GM21390 (cell line): ENCODE data around the gene DNAH11.
"Not testable (repeated sequence)": the region's sequence is repeated elsewhere in the genome, so short reads cannot be mapped to it uniquely, and the experiment has no call there.

Experiments used
- ATAC-seq: cut with Tn5 transposase; IDR thresholded peaks from one replicate; pipeline ENCODE4 v1.9.1; 2021; ENCODE audit not compliant: unreplicated experiment

The DNAH11 gene

GRCh38 chr7:21542891-21543527 lies at the start of gene DNAH11:
Gene DNAH11, plus strand, starts transcription at chr7:21543039. Its CDS starts 207 bp downstream, at chr7:21543246.
- ATAC-seq = peak; percentile 86

- ATAC-seq = no peak
Measured at GRCh38 chr7:21495731-21496130, 47.1 kb upstream of the DNAH11 start.

- no peak for ATAC-seq
Measured at GRCh38 chr7:21497072-21497471, 45.8 kb upstream of the DNAH11 start.

- ATAC-seq = no peak
Measured at GRCh38 chr7:21500117-21500832, 42.6 kb upstream of the DNAH11 start.

- ATAC-seq = no peak
Measured at GRCh38 chr7:21504021-21504420, 38.8 kb upstream of the DNAH11 start.

GRCh38 chr7:21507627-21508343 lies 35.1 kb upstream of the DNAH11 start:
- ATAC-seq = no peak

GRCh38 chr7:21508538-21508937 lies 34.3 kb upstream of the DNAH11 start:
- ATAC-seq = no peak

GRCh38 chr7:21514062-21514461 lies 28.8 kb upstream of the DNAH11 start:
- ATAC-seq = no peak

- ATAC-seq = no peak
Measured at GRCh38 chr7:21524680-21525079, 18.2 kb upstream of the DNAH11 start.

- no peak for ATAC-seq
Measured at GRCh38 chr7:21526007-21526406, 16.8 kb upstream of the DNAH11 start.

- no peak for ATAC-seq
Measured at GRCh38 chr7:21526448-21526847, 16.4 kb upstream of the DNAH11 start.

GRCh38 chr7:21532485-21532884 lies 10.4 kb upstream of the DNAH11 start:
- not testable (repeated sequence) for ATAC-seq

- ATAC-seq = not testable (repeated sequence)
Measured at GRCh38 chr7:21533646-21534045, 9.2 kb upstream of the DNAH11 start.

GRCh38 chr7:21536445-21537118 lies 6.3 kb upstream of the DNAH11 start:
- not testable (repeated sequence) for ATAC-seq

GRCh38 chr7:21538936-21539495 lies 3.8 kb upstream of the DNAH11 start:
- no peak for ATAC-seq

GRCh38 chr7:21543528-21544302 lies 876 bp downstream of the DNAH11 start:
- peak; percentile 10 for ATAC-seq

GRCh38 chr7:21544303-21544656 lies 1.4 kb downstream of the DNAH11 start:
- ATAC-seq = no peak

GRCh38 chr7:21544715-21545114 lies 1.9 kb downstream of the DNAH11 start:
- ATAC-seq = no peak

GRCh38 chr7:21547501-21547900 lies 4.7 kb downstream of the DNAH11 start:
- no peak for ATAC-seq

- no peak for ATAC-seq
Measured at GRCh38 chr7:21548491-21548890, 5.7 kb downstream of the DNAH11 start.
